Smooth muscle cell (in vitro differentiated cells): ENCODE measurements around the gene NCK2. TPM values are rescaled to one million over a fixed set of nuclear protein-coding genes. Genes with fewer than 3 reads are reported as not detected.

ENCODE experiments used
- DNase-seq: peaks from one replicate; lab custom pipeline; 2025; ENCODE audit not compliant: unreplicated experiment; lab: John Stamatoyannopoulos, UW
- H2AFZ ChIP-seq: fragments of 200-600 bp; sonication (generic); 2 replicates; pipeline ENCODE4 v1.6.0; 2016; ENCODE audit warnings: antibody characterized with exemption, low read depth, mild to moderate bottlenecking
- H3F3A ChIP-seq: fragments of 200-600 bp; sonication (generic); 2 replicates; pipeline ENCODE4 v1.6.0; 2017; ENCODE audit warnings: antibody characterized with exemption, low read depth
- H3K27ac ChIP-seq: fragments of 200-600 bp; sonication (generic); 2 replicates; pipeline ENCODE4 v1.5.1; 2016; ENCODE audit warnings: low read depth, mild to moderate bottlenecking
- H3K27me3 ChIP-seq: fragments of 200-600 bp; sonication (generic); 2 replicates; pipeline ENCODE4 v1.6.1; 2016; ENCODE audit warnings: low read depth, mild to moderate bottlenecking
- H3K36me3 ChIP-seq: fragments of 200-600 bp; sonication (generic); 2 replicates; pipeline ENCODE4 v1.5.1; 2016; ENCODE audit warnings: low read depth
- H3K4me1 ChIP-seq: fragments of 200-600 bp; sonication (generic); 2 replicates; pipeline ENCODE4 v1.5.1; 2016; ENCODE audit warnings: low read depth
- H3K4me2 ChIP-seq: fragments of 200-600 bp; sonication (generic); 2 replicates; pipeline ENCODE4 v1.6.0; 2016; ENCODE audit warnings: mild to moderate bottlenecking
- H3K4me3 ChIP-seq: fragments of 200-600 bp; sonication (generic); 2 replicates; pipeline ENCODE4 v1.5.1; 2016; ENCODE audit warnings: mild to moderate bottlenecking
- H3K79me2 ChIP-seq: fragments of 200-600 bp; sonication (generic); 2 replicates; pipeline ENCODE4 v1.6.0; 2016; ENCODE audit warnings: low read depth, mild to moderate bottlenecking
- H3K9ac ChIP-seq: fragments of 200-600 bp; sonication (generic); 2 replicates; pipeline ENCODE4 v1.6.0; 2016; ENCODE audit warnings: low read depth
- H3K9me3 ChIP-seq: fragments of 200-600 bp; sonication (generic); replicated peaks from 2 replicates; pipeline ENCODE4 v1.5.1; 2016; ENCODE audit warnings: low read depth
- H4K20me1 ChIP-seq: fragments of 200-600 bp; sonication (generic); 2 replicates; pipeline ENCODE4 v1.6.0; 2016; ENCODE audit warnings: low read depth
- WGBS: methylation state at CpG from one replicate; pipeline ENCODE4 v1.1.7; 2016; ENCODE audit warnings: low lambda C conversion rate; 5-methylcytosine and 5-hydroxymethylcytosine counted together
- polyA plus RNA-seq: library from polyadenylated mRNA; unstranded; fragments of >200 nt; fragmentation: Nextera tagmentation; extraction: Ambion mirVana; gene quantifications from 2 replicates; pipeline ENCODE4 v1.2.1, GENCODE V29; 2016
- total RNA-seq: library from RNA; depleted of rRNA; stranded (reverse); fragments of >200 nt; gene quantifications from 2 replicates; pipeline ENCODE4 v1.2.3, GENCODE V29; 2014
- TF ChIP-seq, protein P1 (sequence below): fragments of 200-600 bp; sonication (generic); IDR thresholded peaks from 2 replicates; pipeline ENCODE4 v1.5.1; 2017; ENCODE audit warnings: borderline replicate concordance, mild to moderate bottlenecking, antibody characterized with exemption; ENCODE audit not compliant: insufficient read depth, poor library complexity, severe bottlenecking

The NCK2 gene
- total and polyA plus RNA-seq, 2 experiments from 2014 or later, result 29.0 to 50.5 TPM

DNA sequence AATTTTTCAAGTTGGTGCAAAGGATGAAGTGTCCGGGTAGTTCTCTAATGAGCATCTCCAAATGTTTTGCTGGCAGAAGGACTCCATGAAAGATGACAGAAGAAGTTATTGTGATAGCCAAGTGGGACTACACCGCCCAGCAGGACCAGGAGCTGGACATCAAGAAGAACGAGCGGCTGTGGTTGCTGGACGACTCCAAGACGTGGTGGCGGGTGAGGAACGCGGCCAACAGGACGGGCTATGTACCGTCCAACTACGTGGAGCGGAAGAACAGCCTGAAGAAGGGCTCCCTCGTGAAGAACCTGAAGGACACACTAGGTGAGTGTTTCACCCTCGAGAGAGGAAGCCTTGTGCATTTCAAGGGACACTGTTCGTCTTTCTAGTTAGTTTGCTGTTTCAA lies 110.3 kb downstream of the NCK2 start:
- H3K4me3 ChIP-seq, result no peak overlapping the region
- TF ChIP-seq, protein P1, sequence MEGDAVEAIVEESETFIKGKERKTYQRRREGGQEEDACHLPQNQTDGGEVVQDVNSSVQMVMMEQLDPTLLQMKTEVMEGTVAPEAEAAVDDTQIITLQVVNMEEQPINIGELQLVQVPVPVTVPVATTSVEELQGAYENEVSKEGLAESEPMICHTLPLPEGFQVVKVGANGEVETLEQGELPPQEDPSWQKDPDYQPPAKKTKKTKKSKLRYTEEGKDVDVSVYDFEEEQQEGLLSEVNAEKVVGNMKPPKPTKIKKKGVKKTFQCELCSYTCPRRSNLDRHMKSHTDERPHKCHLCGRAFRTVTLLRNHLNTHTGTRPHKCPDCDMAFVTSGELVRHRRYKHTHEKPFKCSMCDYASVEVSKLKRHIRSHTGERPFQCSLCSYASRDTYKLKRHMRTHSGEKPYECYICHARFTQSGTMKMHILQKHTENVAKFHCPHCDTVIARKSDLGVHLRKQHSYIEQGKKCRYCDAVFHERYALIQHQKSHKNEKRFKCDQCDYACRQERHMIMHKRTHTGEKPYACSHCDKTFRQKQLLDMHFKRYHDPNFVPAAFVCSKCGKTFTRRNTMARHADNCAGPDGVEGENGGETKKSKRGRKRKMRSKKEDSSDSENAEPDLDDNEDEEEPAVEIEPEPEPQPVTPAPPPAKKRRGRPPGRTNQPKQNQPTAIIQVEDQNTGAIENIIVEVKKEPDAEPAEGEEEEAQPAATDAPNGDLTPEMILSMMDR, result no peak
- H3K27ac ChIP-seq, result peak overlapping the region; percentile 27
- H3K9ac ChIP-seq, result no peak overlapping the region
- WGBS, result 93% methylated on average over 16 of the region's 16 CpGs
- no peaks in the 10 kb centered on the region for H3F3A ChIP-seq
- no peak overlapping the region for H2AFZ ChIP-seq
- peaks cover 40% of the 10 kb centered on the region for H3K79me2 ChIP-seq
- H3K4me1 ChIP-seq, result no peaks in the 10 kb centered on the region
- peaks cover 87% of the 10 kb centered on the region for H4K20me1 ChIP-seq
- no peak for DNase-seq
- no peaks in the 10 kb centered on the region for H3K9me3 ChIP-seq
- H3K27me3 ChIP-seq, result no peaks in the 10 kb centered on the region
- no peaks in the 10 kb centered on the region for H3K36me3 ChIP-seq
- H3K4me2 ChIP-seq, result no peak overlapping the region

DNA sequence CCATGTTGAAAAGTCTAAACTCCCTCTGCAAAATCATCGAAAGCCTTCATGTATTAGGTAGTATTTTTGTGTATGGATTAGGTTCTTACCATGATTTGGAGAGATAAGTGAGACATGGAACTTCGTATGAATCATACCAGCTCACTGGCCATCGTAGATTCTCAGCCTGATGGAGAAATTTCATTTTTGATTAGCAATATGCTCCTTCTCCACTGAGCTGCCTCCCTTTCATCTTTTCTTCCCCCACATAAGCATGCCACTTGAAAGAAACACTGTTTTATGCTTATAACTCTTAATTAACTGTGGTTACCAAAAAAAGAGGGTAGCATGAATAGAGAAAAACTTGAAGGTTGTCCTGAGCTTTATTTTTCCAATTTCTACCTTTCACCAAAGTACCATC lies 111.9 kb downstream of the NCK2 start:
- peaks cover 88% of the 10 kb centered on the region for H4K20me1 ChIP-seq
- H3K4me3 ChIP-seq, result no peak overlapping the region
- H3K79me2 ChIP-seq, result peaks cover 26% of the 10 kb centered on the region
- no peak for DNase-seq
- no peaks in the 10 kb centered on the region for H3K9me3 ChIP-seq
- no peaks in the 10 kb centered on the region for H3F3A ChIP-seq
- WGBS, result 89% methylated on average over 3 of the region's 3 CpGs
- no peak overlapping the region for H3K4me2 ChIP-seq
- no peaks in the 10 kb centered on the region for H3K4me1 ChIP-seq
- no peak overlapping the region for H3K9ac ChIP-seq
- no peaks in the 10 kb centered on the region for H3K36me3 ChIP-seq
- no peaks in the 10 kb centered on the region for H3K27me3 ChIP-seq
- no peak overlapping the region for H2AFZ ChIP-seq
- peak overlapping the region; percentile 62 for H3K27ac ChIP-seq
- TF ChIP-seq, protein P1, result no peak

DNA sequence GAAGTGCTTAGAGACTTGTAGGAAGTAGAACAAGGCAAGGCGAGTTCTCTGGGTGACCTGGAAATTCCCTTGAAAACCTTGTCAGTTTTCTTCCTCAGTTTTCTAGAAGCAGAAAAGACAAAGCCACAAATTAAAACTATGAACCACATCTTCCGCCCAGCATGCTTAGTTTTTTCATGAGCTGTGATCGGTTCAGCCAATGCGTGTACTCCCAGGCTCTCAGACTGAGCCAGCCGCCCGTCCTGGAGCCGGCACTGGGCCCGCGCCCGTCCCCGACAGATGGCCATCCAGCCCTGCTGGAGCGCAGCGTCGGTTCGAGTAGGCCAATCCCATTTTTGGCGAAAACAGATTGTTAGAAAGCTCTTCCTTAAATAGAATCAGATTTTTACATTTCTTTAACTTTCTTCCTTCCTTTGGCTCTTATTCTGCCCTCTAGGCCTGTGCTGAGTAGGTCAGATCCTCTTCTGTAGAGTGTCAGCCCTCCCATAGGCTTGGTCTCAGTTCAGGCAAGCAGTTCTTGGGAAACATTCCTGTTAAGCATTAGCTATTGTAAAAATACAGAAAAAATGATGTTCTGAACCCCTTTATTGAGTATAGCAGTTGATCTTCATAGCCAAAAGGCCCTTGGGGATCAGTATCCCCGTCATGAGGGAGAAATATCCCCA lies 112.5 kb downstream of the NCK2 start:
- 92% methylated on average over 17 of the region's 17 CpGs for WGBS
- H3F3A ChIP-seq, result no peaks in the 10 kb centered on the region
- peak overlapping the region; percentile 62 for H3K27ac ChIP-seq

More for the DNA sequence above, 112.5 kb downstream of the NCK2 start:
- Histone ChIP-seq H3K4me2 (no peak overlapping the region), H3K4me1 (no peaks in the 10 kb centered on the region), H3K9me3 (no peaks in the 10 kb centered on the region), H3K36me3 (no peaks in the 10 kb centered on the region), H3K4me3 (no peak overlapping the region), H3K27me3 (no peaks in the 10 kb centered on the region), H4K20me1 (peaks cover 88% of the 10 kb centered on the region), H2AFZ (no peak overlapping the region), H3K9ac (no peak overlapping the region), H3K79me2 (peaks cover 22% of the 10 kb centered on the region)
- no peak for DNase-seq
- TF ChIP-seq, protein P1, result no peak
